Left lobe of liver (tissue), 2 donors: ENCODE data around the gene ATL3. TPM values are rescaled to one million over a fixed set of nuclear protein-coding genes. Genes with fewer than 3 reads are reported as not detected.
"Not testable (repeated sequence)": the region's sequence is repeated elsewhere in the genome, so short reads cannot be mapped to it uniquely, and the experiment has no call there.

ENCODE experiments used
- ATAC-seq: fragments of 200-7000 bp; cut with Tn5 transposase; one replicate; pipeline ENCODE4 v1.9.1; 2020; ENCODE audit warnings: mild to moderate bottlenecking, moderate library complexity
- DNase-seq: peaks from one replicate; pipeline ENCODE4 v3.0.0-alpha.2; 2020; ENCODE audit warnings: low spot score
- total RNA-seq: library from RNA; stranded (reverse); gene quantifications from one replicate; pipeline ENCODE4 v1.2.1, GENCODE V29; 2021
- donor health status: DM: no; HTN: no; CAD: no; lungs with moderate emphysema.
- donor health status: DM: no; HTN: yes; CAD: no.

Gene ATL3
- total RNA-seq, 1 donor from 2014 or later: 29.8 TPM

- no peak for DNase-seq
- ATAC-seq: peak; percentile 16
Measured at GRCh38 chr11:63623513-63624140, 47.5 kb downstream of the ATL3 start.

- DNase-seq (no peak), ATAC-seq (peak; percentile 24)
Measured at GRCh38 chr11:63622323-63622722, 48.9 kb downstream of the ATL3 start.

GRCh38 chr11:63621071-63621470 is 50.1 kb downstream of the ATL3 start:
- ATAC-seq: peak; percentile 26
- no peak for DNase-seq

GRCh38 chr11:63619967-63620366 is 51.2 kb downstream of the ATL3 start:
- peak; percentile 13 for ATAC-seq
- no peak for DNase-seq

- ATAC-seq, DNase-seq: not testable (repeated sequence)
Measured at GRCh38 chr11:63617686-63618085, 53.5 kb downstream of the ATL3 start.

GRCh38 chr11:63616953-63617352 is 54.2 kb downstream of the ATL3 start:
- ATAC-seq: no peak

GRCh38 chr11:63614136-63614671 is 57.0 kb downstream of the ATL3 start, which contains the start of gene PLAAT3:
Gene PLAAT3, minus strand, starts transcription at chr11:63614433. Its CDS starts 419 bp downstream, at chr11:63614014.
- DNase-seq: peak; percentile 94
- peak; percentile 87 for ATAC-seq

More at GRCh38 chr11:63616953-63617352, 54.2 kb downstream of the ATL3 start:
- DNase-seq: no peak

GRCh38 chr11:63613517-63614135 is 57.5 kb downstream of the ATL3 start:
- peak; percentile 28 for ATAC-seq
- peak; percentile 60 for DNase-seq

- ATAC-seq (no peak), DNase-seq (no peak)
Measured at GRCh38 chr11:63612181-63612580, 59.0 kb downstream of the ATL3 start.

GRCh38 chr11:63611395-63611747 is 59.8 kb downstream of the ATL3 start:
- no peak for ATAC-seq
- DNase-seq: no peak

- ATAC-seq (no peak), DNase-seq (peak; percentile 27)
Measured at GRCh38 chr11:63610604-63611394, 60.4 kb downstream of the ATL3 start.

GRCh38 chr11:63609971-63610580 is 61.1 kb downstream of the ATL3 start:
- peak; percentile 42 for DNase-seq
- no peak for ATAC-seq

- peak; percentile 86 for DNase-seq
- peak; percentile 72 for ATAC-seq
Measured at GRCh38 chr11:63609536-63609935, 61.6 kb downstream of the ATL3 start.

- ATAC-seq (peak; percentile 49), DNase-seq (peak; percentile 38)
Measured at GRCh38 chr11:63608353-63609345, 62.5 kb downstream of the ATL3 start.

GRCh38 chr11:63603180-63603518 is 68.0 kb downstream of the ATL3 start:
- ATAC-seq (peak; percentile 72), DNase-seq (no peak)

GRCh38 chr11:63602290-63603179 is 68.6 kb downstream of the ATL3 start:
- not testable (repeated sequence) for ATAC-seq, DNase-seq

- ATAC-seq (peak; percentile 62), DNase-seq (no peak)
Measured at GRCh38 chr11:63599211-63600122, 71.7 kb downstream of the ATL3 start.

- DNase-seq: peak; percentile 35
- peak; percentile 16 for ATAC-seq
Measured at GRCh38 chr11:63598556-63598955, 72.6 kb downstream of the ATL3 start.
